Psoas muscle (tissue), 8 donors: ENCODE data around the gene ARHGAP21. TPM values are rescaled to one million over a fixed set of nuclear protein-coding genes. Genes with fewer than 3 reads are reported as not detected.

Source experiments
- ATAC-seq, 4 donors: fragments of 200-7000 bp; cut with Tn5 transposase; one replicate each; pipeline ENCODE4 v1.9.1; 2020; ENCODE audit warnings: moderate library complexity in 3 of 4, mild to moderate bottlenecking in 2 of 4
- DNase-seq, 2 donors: peaks; one replicate each; pipeline ENCODE4 v3.0.0-alpha.2; 2020
- H3K27ac ChIP-seq: fragments of 200-600 bp; one replicate; pipeline ENCODE4 v1.8.0; 2022
- H3K27me3 ChIP-seq, 3 donors: fragments of 200-600 bp in 1 of 3; one replicate each; pipeline versions ENCODE4 v1.6.1 to v1.8.0; 2013 to 2022; ENCODE audit warnings: low read length in 2 of 3, mild to moderate bottlenecking in 2 of 3, moderate library complexity in 1 of 3; ENCODE audit not compliant: insufficient read depth in 3 of 3
- H3K36me3 ChIP-seq, 2 donors: fragments of 200-600 bp in 1 of 2; one replicate each; pipeline versions ENCODE4 v1.6.1 to v1.8.0; 2013 to 2022; ENCODE audit warnings: low read depth in 1 of 2, mild to moderate bottlenecking in 1 of 2, moderate library complexity in 1 of 2; ENCODE audit not compliant: insufficient read depth in 1 of 2
- H3K4me1 ChIP-seq: fragments of 200-600 bp; one replicate; pipeline ENCODE4 v1.8.0; 2022
- H3K4me3 ChIP-seq: fragments of 200-600 bp; one replicate; pipeline ENCODE4 v1.8.0; 2022; ENCODE audit warnings: mild to moderate bottlenecking
- H3K9me3 ChIP-seq: fragments of 200-600 bp; one replicate; pipeline ENCODE4 v1.8.0; 2022
- CTCF ChIP-seq: fragments of 200-600 bp; IDR thresholded peaks from one replicate; pipeline ENCODE4 v1.8.0; 2022; ENCODE audit warnings: antibody characterized with exemption
- WGBS, 3 donors: extraction: QIAGEN DNeasy Blood & Tissue Kit; methylation state at CpG; one replicate each; pipeline versions ENCODE4 v1.1.6 to v1.1.7; 2013; 5-methylcytosine and 5-hydroxymethylcytosine counted together
- intact Hi-C, 2 donors: fragments of 100-400 bp; cut with DNase I; formaldehyde crosslinking; loops; one replicate each; pipeline versions ENCODE4 v1.11.0 to v1.14.2; 2022
- polyA plus RNA-seq, 3 donors: library from polyadenylated mRNA; stranded (reverse); fragments of 200-250 nt; gene quantifications; one replicate each; pipeline ENCODE4 v1.2.3, GENCODE V29; 2013
- total RNA-seq, 4 donors: library from RNA; stranded (reverse); fragmentation: NEBNext Ultra II Directional in 2 of 4; extraction: Animal tissue kit (Norgen Biotek cat#: 25700) in 2 of 4; gene quantifications; one replicate each; pipeline versions ENCODE4 v1.2.1 to v1.2.4, GENCODE V29; 2021 to 2023
- donor health status: healthy with polysubstance abuse.
- donor health status: DM: no; HTN: no; CAD: no; lungs with moderate emphysema.
- donor health status: Bipolar disorder and iron deficiency.
- donor health status: healthy.
- donor health status: DM: yes; HTN: yes; CAD: no.
- donor health status: DM: no; HTN: no; CAD: no.
- donor health status: DM: no; HTN: no; CAD: no.
- donor health status: DM: yes; HTN: yes; CAD: no.

The ARHGAP21 gene
- total and polyA plus RNA-seq, 7 donors: 16.1 to 44.7 (median 34.2) TPM

GRCh38 chr10:24545585-24545984, 178.1 kb downstream of the ARHGAP21 start:
- H3K4me3 ChIP-seq: no peak overlapping the region
- WGBS, 3 donors: 92 to 96% (median 96%) methylated on average over 3 of the region's 3 CpGs
- DNase-seq (no peak), ATAC-seq (no peak)
- H3K27ac ChIP-seq: no peak overlapping the region
- intact Hi-C loops: no loop called here
- no peak for TF ChIP-seq CTCF
- no peaks in the 10 kb centered on the region for H3K9me3 ChIP-seq
- H3K36me3 ChIP-seq: peaks cover 0 to 97% of the 10 kb centered on the region in 2 donors
- H3K4me1 ChIP-seq: no peaks in the 10 kb centered on the region
- no peaks in the 10 kb centered on the region for H3K27me3 ChIP-seq

GRCh38 chr10:24544776-24545175, 178.9 kb downstream of the ARHGAP21 start:
- no peaks in the 10 kb centered on the region for H3K9me3 ChIP-seq
- no peaks in the 10 kb centered on the region for H3K4me1 ChIP-seq
- H3K27me3 ChIP-seq: no peaks in the 10 kb centered on the region
- WGBS, 3 donors: 93 to 96% (median 95%) methylated on average over 10 of the region's 10 CpGs
- DNase-seq (no peak), ATAC-seq (no peak)
- H3K36me3 ChIP-seq: peaks cover 0 to 100% of the 10 kb centered on the region in 2 donors
- no peak for TF ChIP-seq CTCF
- no peak overlapping the region for H3K27ac ChIP-seq
- intact Hi-C loops: no loop called here
- H3K4me3 ChIP-seq: no peak overlapping the region

- H3K9me3 ChIP-seq: no peaks in the 10 kb centered on the region
- peaks cover 0 to 98% of the 10 kb centered on the region in 2 donors for H3K36me3 ChIP-seq
- H3K4me1 ChIP-seq: no peaks in the 10 kb centered on the region
- no peak for TF ChIP-seq CTCF
- no peak for ATAC-seq
- no peak overlapping the region for H3K4me3 ChIP-seq
- H3K27me3 ChIP-seq: no peaks in the 10 kb centered on the region
- 80 to 93% (median 87%) methylated on average over 14 of the region's 14 CpGs for WGBS, 3 donors
- no peak overlapping the region for H3K27ac ChIP-seq
- intact Hi-C loops: no loop called here
- DNase-seq: no peak
Measured at GRCh38 chr10:24542314-24543270, 181.1 kb downstream of the ARHGAP21 start.

GRCh38 chr10:24541239-24541753, 182.4 kb downstream of the ARHGAP21 start:
- no peaks in the 10 kb centered on the region for H3K9me3 ChIP-seq
- 84 to 92% (median 87%) methylated on average over 9 of the region's 9 CpGs for whole genome bisulfite sequencing, 3 donors
- H3K36me3 ChIP-seq: peaks cover 0 to 98% of the 10 kb centered on the region in 2 donors
- peak in 2 of 4 donors; percentile 7 to 27 for ATAC-seq
- no peak overlapping the region for H3K27ac ChIP-seq
- intact Hi-C loops: no loop called here
- no peaks in the 10 kb centered on the region for H3K27me3 ChIP-seq
- TF ChIP-seq CTCF: no peak
- H3K4me3 ChIP-seq: no peak overlapping the region
- H3K4me1 ChIP-seq: no peaks in the 10 kb centered on the region
- DNase-seq: no peak
